HepG2 (cell line): ENCODE results near the gene PDE8B. TPM values are rescaled to one million over a fixed set of nuclear protein-coding genes. Genes with fewer than 3 reads are reported as not detected.

ENCODE experiments used
- ATAC-seq: fragments of 200-7000 bp; cut with Tn5 transposase; 3 replicates; pipeline ENCODE4 v1.9.1; 2020; ENCODE audit warnings: mild to moderate bottlenecking, moderate library complexity
- BruUV-seq: library from RNA; stranded (reverse); fragments of 400-500 nt; replicated peaks from 2 replicates; lab custom pipeline; 2021; lab: Mats Ljungman, UMichigan
- CTCF ChIA-PET: fragments of 300-600 bp; formaldehyde crosslinking; extraction: SDS; loops from one replicate; lab custom pipeline; 2021; ENCODE audit warnings: low total read pairs, inconsistent platforms, low intra/inter-chr PET ratio; lab: Yijun Ruan, JAX
- POLR2A ChIA-PET: fragments of 350-600 bp; sonication (Branson Sonifier 250); formaldehyde crosslinking; loops from one replicate; lab custom pipeline; 2020; ENCODE audit warnings: antibody characterized with exemption, inconsistent platforms; lab: Yijun Ruan, JAX
- DNase-seq: peaks from one replicate; pipeline ENCODE4 v3.0.0-alpha.2; 2015; ENCODE audit warnings: low spot score
- FAIRE-seq: peaks from 3 replicates; lab custom pipeline; 2011; peaks lifted over from hg19 to GRCh38; lab: Jason Lieb, UNC
- H2AFZ ChIP-seq: one replicate; pipeline ENCODE4 v1.6.1; 2011; ENCODE audit warnings: low read length, inconsistent platforms
- H3K27ac ChIP-seq: fragments of 300-600 bp; 3 replicates; pipeline ENCODE4 v1.8.0; 2011; ENCODE audit warnings: mixed run types, mild to moderate bottlenecking, mixed read lengths, low read length, inconsistent platforms; ENCODE audit not compliant: insufficient read depth; ENCODE audit errors: extremely low read length
- H3K27me3 ChIP-seq, 2 experiments: fragments of 200-600 bp in 1 of 2; 2 replicates in 1 of 2; 3 replicates in 1 of 2; pipeline versions ENCODE4 v1.6.0 to v1.8.0; 2011; ENCODE audit warnings: low read length in 2 of 2, mild to moderate bottlenecking in 2 of 2, moderate library complexity in 2 of 2, inconsistent platforms in 1 of 2; ENCODE audit not compliant: insufficient read depth in 2 of 2, control insufficient read depth in 1 of 2
- H3K36me3 ChIP-seq, 2 experiments: fragments of 200-600 bp in 1 of 2; replicated peaks in 1 of 2; 2 replicates in 1 of 2; 3 replicates in 1 of 2; pipeline versions ENCODE4 v1.5.1 to v1.8.0; 2011; ENCODE audit warnings: low read length in 2 of 2, inconsistent platforms in 1 of 2; ENCODE audit not compliant: insufficient read depth in 2 of 2, control insufficient read depth in 1 of 2
- H3K4me1 ChIP-seq: 2 replicates; pipeline ENCODE4 v1.5.1; 2012; ENCODE audit warnings: low read length, inconsistent platforms; ENCODE audit not compliant: insufficient read depth
- H3K4me2 ChIP-seq: 2 replicates; pipeline ENCODE4 v1.6.0; 2011; ENCODE audit warnings: low read depth, low read length, inconsistent platforms
- H3K4me3 ChIP-seq, 3 experiments: fragments of 200-600 bp in 1 of 3; sonication (generic), shearing (Covaris generic) in 1 of 3; replicated peaks in 1 of 3; 2 replicates each; pipeline ENCODE4 v1.5.1; 2011 to 2016; ENCODE audit warnings: low read length in 3 of 3, inconsistent platforms in 2 of 3, low read depth in 2 of 3, mild to moderate bottlenecking in 2 of 3, control low read depth in 1 of 3, mixed read lengths in 1 of 3; ENCODE audit not compliant: insufficient read depth in 1 of 3
- H3K79me2 ChIP-seq: one replicate; pipeline ENCODE4 v1.6.1; 2011; ENCODE audit warnings: low read length, inconsistent platforms; ENCODE audit not compliant: insufficient read depth
- H3K9ac ChIP-seq: 2 replicates; pipeline ENCODE4 v1.6.0; 2011; ENCODE audit warnings: mild to moderate bottlenecking, low read depth, low read length, inconsistent platforms; ENCODE audit not compliant: insufficient read depth
- H3K9me3 ChIP-seq: 2 replicates; pipeline ENCODE4 v1.5.1; 2012; ENCODE audit warnings: mild to moderate bottlenecking, low read length
- H4K20me1 ChIP-seq: 2 replicates; pipeline ENCODE4 v1.6.0; 2011; ENCODE audit warnings: inconsistent platforms, mild to moderate bottlenecking, low read length, moderate library complexity; ENCODE audit not compliant: insufficient read depth
- MAFK ChIP-seq, 2 experiments: IDR thresholded peaks in 1 of 2; conservative IDR thresholded peaks in 1 of 2; 2 replicates each; pipeline ENCODE4 v1.6.1; 2011; ENCODE audit warnings: improper control_type of control experiment in 2 of 2, low read length in 2 of 2
- NFE2L2 ChIP-seq: fragments of 150-350 bp; IDR thresholded peaks from 2 replicates; pipeline ENCODE4 v1.6.1; 2014; ENCODE audit warnings: low read length
- SATB2 ChIP-seq: sonication (generic); formaldehyde crosslinking; IDR thresholded peaks from 2 replicates; pipeline ENCODE4 v1.5.0; 2020; ENCODE audit warnings: missing genetic modification reagents
- ZBTB34 ChIP-seq: sonication (generic); formaldehyde crosslinking; IDR thresholded peaks from 2 replicates; pipeline ENCODE4 v1.8.0; 2022; ENCODE audit warnings: mild to moderate bottlenecking, missing genetic modification reagents
- ZNF143 ChIP-seq: sonication (generic); formaldehyde crosslinking; IDR thresholded peaks from 2 replicates; pipeline ENCODE4 v1.4.0; 2020; ENCODE audit warnings: missing genetic modification reagents
- ZNF562 ChIP-seq: sonication (generic); formaldehyde crosslinking; IDR thresholded peaks from 2 replicates; pipeline ENCODE4 v1.8.0; 2022; ENCODE audit warnings: missing genetic modification reagents, borderline replicate concordance
- ZNF7 ChIP-seq: IDR thresholded peaks from 2 replicates; pipeline ENCODE4 v1.6.1; 2016; ENCODE audit warnings: missing biosample characterization, missing genetic modification reagents
- WGBS: methylation state at CpG from one replicate; pipeline ENCODE4 v1.1.6; 2017; ENCODE audit warnings: low lambda C conversion rate; 5-methylcytosine and 5-hydroxymethylcytosine counted together
- in situ Hi-C: cut with HindIII; loops from 2 replicates; pipeline ENCODE4 v1.10.0; 2017; ENCODE audit warnings: low pct_unique_long_range_greater_than_20kb; ENCODE audit not compliant: extremely low pct_ligation_motif_present
- intact Hi-C: fragments of 100-400 bp; cut with micrococcal nuclease; formaldehyde crosslinking; loops from one replicate; pipeline ENCODE4 v1.10.0; 2022; ENCODE audit not compliant: unreplicated experiment
- polyA plus RNA-seq, 8 experiments: library from polyadenylated mRNA; depleted of rRNA in 3 of 8; stranded (reverse) in 7 of 8; unstranded in 1 of 8; fragments of >200 nt; fragmentation: Illumina TruSeq in 4 of 8; extraction: Trizol in 4 of 8; gene quantifications; 2 replicates each; pipeline versions ENCODE4 v1.2.1 to v1.2.3, GENCODE V29; 2011 to 2016; ENCODE audit warnings: low read depth in 4 of 8, missing spikeins in 1 of 8, mixed read lengths in 1 of 8; ENCODE audit not compliant: insufficient read depth in 1 of 8
- total RNA-seq, 5 experiments: library from RNA; depleted of rRNA; stranded (reverse); fragments of >200 nt; fragmentation: Illumina TruSeq; extraction: Trizol; gene quantifications; 2 replicates each; pipeline ENCODE4 v1.2.3, GENCODE V29; 2016; ENCODE audit warnings: low read depth in 1 of 5

The PDE8B gene
- total and polyA plus RNA-seq, 2 of the 13 experiments (the other 11 are each of a cell fraction or from before 2014, with no cell fraction given): 0.07 TPM; not detected in 1

- no peak for TF ChIP-seq ZNF143 (CRISPR knock-in tag)
These were observed 21.1 kb upstream of the PDE8B start (continued) for GRCh38 chr5:77189421-77189820.

GRCh38 chr5:77192441-77193050, 17.9 kb upstream of the PDE8B start:
- Histone ChIP-seq H3K4me3 (no peak overlapping the region), H3K27me3 (no peaks in the 10 kb centered on the region), H4K20me1 (no peaks in the 10 kb centered on the region), H3K36me3 (no peaks in the 10 kb centered on the region), H3K27ac (no peak overlapping the region), H3K4me1 (no peaks in the 10 kb centered on the region; the same call in 1 of the 2 replicates), H2AFZ (no peak overlapping the region), H3K79me2 (no peaks in the 10 kb centered on the region), H3K4me2 (no peak overlapping the region), H3K9me3 (no peaks in the 10 kb centered on the region), H3K9ac (no peak overlapping the region)
- POLR2A ChIA-PET: no interaction called here
- TF ChIP-seq SATB2 (CRISPR knock-in tag) (no peak), ZNF7 (peak; percentile 52; the same call in 1 of the 2 replicates)
- WGBS: 2% methylated on average over 2 of the region's 2 CpGs
- intact Hi-C loops: no loop called here
- CTCF ChIA-PET: no interaction called here
- no peak for ATAC-seq
- FAIRE-seq: no peak
- DNase-seq: no peak
- in situ Hi-C loops: no loop called here
- BruUV-seq: no TSS peak

- H4K20me1 ChIP-seq: no peaks in the 10 kb centered on the region
- intact Hi-C loops: no loop called here
- DNase-seq (no peak), ATAC-seq (no peak), FAIRE-seq (no peak)
- CTCF ChIA-PET: no interaction called here
- no peaks in the 10 kb centered on the region for H3K36me3 ChIP-seq
- H3K4me3 ChIP-seq: no peak overlapping the region
- no peaks in the 10 kb centered on the region for H3K9me3 ChIP-seq
- no peak overlapping the region for H3K9ac ChIP-seq
- TF ChIP-seq ZNF562 (CRISPR knock-in tag) (no peak), MAFK (conservative IDR thresholded peaks at IDR 0.05 in 1 of 2, IDR thresholded peaks at IDR 0.05 in 1 of 2; ENCODE audit: low read length in 2 of 2) (peak in 1 of 2 experiments; percentile 10; a peak in 1 of 4 replicates), ZBTB34 (CRISPR knock-in tag) (no peak), NFE2L2 (peak; percentile 52; the same call in 1 of the 2 replicates)
- H3K4me2 ChIP-seq: no peak overlapping the region
- in situ Hi-C loops: no loop called here
- H3K27me3 ChIP-seq: 0 out of 5 replicates have a peak, but pooled peaks cover 0 to 6% of the 10 kb centered on the region in 2 experiments
- no peak overlapping the region for H3K27ac ChIP-seq
- POLR2A ChIA-PET: no interaction called here
- no TSS peak for BruUV-seq
- H3K79me2 ChIP-seq: no peaks in the 10 kb centered on the region
- no peak overlapping the region for H2AFZ ChIP-seq
- H3K4me1 ChIP-seq: no peaks in the 10 kb centered on the region
These were observed 15.7 kb upstream of the PDE8B start for GRCh38 chr5:77194762-77195161.
